GM18508 (cell line): ENCODE data around the gene TCP11.

Experiments used
- ATAC-seq: cut with Tn5 transposase; IDR thresholded peaks from one replicate; pipeline ENCODE4 v1.9.1; 2021; ENCODE audit warnings: moderate number of reproducible peaks; ENCODE audit not compliant: insufficient read depth, unreplicated experiment

Gene TCP11

DNA sequence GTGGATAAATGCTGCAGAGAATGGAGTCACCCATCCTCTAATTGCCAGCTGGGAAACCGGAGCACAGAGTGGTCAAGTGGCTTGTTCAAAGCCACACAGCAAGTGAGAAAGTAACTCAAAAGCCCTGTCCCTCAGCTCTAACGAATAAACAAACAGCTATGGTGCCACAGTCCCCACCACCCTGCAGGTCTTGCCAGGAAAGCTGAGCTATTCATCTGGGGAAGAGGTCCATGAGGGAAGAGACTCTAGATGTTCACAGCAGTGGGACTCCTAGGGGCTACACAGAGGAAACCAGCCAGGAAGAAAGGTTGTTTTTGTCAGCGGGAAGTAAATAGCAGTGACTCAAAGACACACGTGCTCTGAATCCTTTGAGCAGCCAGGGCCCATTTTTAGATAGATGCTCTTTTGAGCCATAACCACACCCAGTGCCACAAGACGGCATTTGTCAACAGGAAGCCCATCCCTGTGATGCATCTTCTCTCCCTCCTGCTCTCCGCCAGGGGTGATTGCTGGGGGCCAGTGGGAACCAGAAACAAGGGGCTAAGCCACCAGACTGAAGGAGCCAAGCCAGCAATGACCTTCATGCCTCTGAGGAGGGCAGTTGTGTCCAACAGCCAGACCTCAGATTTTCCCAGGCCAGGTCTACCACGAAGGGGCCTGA is 32.4 kb upstream of the TCP11 start:
- ATAC-seq: no peak

DNA sequence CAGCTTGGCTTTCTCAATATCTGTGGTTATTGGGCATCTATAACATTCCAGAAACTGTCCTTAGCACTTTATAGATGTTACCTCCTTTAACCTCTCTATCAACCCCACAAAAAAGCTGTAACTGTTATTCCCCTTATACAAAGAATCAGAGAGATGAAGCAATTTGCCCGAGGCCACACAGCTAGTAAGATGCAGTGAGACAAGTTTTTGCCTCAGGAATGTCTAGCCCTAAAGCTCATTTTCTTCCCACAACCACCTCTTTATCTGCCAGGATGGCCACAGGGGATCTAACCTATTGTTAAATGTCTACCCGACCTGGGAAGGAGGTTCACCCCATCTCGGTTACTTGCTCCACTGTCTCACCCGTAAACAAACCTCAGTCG is 31.9 kb upstream of the TCP11 start:
- no peak for ATAC-seq

DNA sequence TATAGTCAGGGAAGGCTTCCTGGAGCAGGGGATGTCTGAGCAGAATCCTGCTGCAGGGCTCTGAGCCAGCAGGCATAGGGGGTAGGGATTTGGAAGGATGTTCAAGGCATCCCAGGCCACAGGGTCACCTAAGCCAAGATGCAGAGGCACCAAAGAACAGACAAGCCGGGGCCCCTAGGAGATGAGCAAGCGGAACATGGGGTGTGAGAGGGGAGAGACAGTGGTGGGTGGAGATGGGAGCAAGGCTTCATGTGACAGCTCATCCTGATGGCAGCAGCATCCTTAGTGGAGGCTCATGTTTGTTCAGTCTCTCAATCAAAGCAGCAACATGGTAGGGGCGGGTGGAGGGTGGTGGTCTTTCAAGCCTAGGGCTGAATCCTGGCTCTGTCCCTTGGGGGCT is 29.8 kb upstream of the TCP11 start:
- ATAC-seq: no peak

DNA sequence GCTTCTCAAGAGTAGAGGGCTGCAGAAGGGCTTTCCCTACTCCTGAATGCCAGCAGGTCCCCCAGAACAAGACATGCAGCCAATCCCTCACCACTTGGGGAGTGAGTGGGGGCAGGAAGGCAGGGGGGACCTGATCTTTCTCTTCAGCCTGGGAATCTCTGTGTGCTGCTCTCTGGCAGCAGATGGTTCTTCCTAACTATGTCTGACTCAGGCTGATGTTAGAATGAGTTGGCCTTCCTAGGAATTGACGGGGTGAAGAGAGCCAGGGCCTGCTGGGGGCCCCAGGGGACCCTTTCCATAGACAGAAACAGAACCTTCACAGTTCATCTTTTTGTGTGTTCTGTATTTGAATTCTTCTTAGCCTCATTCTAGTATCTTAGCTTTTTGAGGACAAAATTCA is 29.0 kb upstream of the TCP11 start:
- no peak for ATAC-seq

DNA sequence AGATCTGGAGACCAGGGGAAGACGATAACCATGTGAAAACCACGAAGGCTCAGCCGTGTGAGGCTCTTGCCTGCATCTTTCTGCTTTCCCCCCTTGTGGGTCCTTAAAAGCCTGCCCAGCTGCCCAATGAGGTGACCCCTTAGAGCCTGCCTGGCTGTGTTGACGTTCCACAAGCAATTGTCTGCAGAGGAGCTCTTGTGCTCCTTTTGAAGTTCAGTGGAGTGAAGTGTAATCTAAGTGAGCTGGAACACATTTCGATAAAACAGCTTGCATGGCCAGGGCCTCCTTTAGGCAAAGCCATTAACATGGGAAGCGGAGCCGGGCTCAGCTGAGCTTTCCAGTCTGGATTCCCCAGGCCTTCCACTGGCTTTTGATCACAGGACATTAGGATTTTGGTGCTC is 27.3 kb upstream of the TCP11 start:
- ATAC-seq: no peak

DNA sequence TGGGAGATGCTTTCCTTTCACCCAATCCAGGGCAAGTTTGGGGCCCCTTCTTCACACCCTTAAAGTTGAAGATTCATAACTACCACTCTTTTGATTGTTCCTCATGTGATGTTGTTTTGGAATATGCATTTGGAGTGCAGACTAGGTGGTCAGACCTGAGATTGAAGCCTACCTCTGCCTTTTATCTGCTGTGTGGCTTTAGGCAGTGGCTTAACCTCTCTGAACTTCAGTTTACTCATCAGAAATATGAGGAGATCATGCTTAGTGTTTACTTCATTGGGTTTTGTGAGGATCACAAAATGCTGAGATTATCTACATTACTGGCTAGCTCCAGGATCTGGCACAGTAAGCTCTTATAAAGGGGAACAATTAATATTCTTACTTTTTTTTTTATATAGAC is 26.4 kb upstream of the TCP11 start:
- ATAC-seq: no peak

DNA sequence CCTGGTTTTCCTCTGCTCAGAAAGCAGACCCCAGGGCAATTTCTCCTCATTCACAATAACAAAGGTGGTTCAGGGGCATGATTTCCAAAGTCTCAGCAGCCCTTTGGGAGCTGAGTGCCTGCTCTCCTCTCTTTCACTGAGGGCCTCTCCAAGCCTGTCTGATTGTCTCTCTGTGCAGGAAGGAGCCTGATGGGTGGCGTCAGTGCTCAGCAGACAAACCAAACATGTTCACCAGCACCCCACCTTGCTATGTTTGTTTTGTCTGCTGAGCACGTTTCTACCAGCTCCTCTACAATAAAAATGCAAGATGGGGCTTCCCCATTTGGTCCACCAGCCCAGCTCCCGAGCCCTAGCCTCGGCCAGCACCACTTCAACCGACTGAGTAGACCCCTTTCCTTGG is 25.4 kb upstream of the TCP11 start:
- ATAC-seq: no peak

DNA sequence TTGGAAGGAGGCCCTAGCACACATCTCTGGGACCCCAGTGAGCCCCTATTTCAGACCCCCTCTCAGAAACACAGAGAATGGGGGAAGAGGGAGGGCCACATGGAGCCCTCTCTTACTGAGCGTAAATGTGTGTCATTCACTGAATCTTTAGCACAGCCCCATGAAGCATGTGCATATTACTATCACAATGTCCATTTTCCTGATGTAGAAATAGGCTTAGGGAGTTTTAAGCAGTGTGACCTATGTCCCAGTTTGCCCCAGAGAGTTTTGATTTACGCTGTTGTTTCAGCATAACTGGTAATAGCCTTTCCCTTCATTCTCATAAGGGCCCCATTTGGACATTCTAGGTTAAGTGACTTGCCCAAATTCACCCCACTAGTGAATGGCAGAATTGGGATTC is 25.0 kb upstream of the TCP11 start:
- ATAC-seq: no peak

DNA sequence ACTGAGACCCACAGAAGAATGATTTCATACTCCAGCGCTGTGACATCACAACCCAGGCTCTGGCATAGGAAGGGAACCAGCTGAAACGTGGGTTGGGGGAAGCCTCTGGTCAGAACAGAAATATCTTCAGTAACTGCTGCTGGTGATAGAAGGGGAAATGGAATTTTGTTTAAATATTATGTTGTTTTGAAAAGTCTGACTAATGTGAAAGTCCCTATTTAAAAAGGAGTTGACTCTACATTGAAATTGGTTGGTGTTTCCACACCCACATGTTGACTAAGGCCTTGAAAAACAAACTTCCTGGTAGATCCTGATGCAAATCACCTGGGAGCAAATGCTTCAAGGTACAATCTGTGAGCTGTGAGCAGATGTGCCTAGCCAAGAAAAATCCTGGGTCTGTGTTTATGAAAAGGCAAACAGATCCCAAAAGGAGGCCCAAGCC is 24.5 kb upstream of the TCP11 start:
- ATAC-seq: no peak

DNA sequence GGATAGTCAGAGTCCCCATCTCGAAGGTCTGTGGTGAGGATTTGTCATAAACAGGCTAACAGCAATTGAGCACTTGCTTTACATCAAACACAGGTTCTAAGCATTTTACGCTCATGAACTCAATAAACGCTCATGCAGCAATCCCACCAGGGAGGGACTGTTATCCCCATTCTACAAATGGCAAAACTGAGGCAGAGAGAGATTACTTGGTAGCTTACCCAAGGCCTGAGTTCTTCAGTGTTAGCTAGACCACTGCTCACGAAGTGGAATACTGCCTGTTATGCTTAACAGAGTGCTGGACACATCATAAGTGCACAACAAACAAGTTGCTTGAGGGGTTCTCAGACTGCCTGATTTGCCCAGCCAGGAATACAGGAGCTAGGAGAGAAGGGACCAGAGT is 23.7 kb upstream of the TCP11 start:
- ATAC-seq: no peak

DNA sequence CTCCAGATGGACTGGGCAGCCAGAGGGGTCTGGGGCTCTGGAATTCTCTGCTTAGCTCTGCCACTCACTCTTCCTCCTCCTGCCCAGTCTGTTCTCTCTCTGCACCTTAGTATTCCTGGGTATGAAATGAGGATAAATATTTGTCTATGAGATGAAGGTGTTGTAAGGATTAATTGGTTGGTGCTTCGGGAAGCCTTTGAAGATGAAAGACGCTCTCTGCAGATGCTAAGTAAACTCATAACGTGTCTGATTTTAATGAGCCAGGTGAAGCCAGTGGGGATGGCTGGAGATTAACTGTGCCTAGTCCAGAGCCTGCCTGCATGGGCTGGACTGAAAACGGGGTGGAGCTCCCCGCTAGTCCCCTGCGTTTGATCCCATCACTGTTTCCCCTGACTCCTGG is 23.1 kb upstream of the TCP11 start:
- ATAC-seq: no peak

DNA sequence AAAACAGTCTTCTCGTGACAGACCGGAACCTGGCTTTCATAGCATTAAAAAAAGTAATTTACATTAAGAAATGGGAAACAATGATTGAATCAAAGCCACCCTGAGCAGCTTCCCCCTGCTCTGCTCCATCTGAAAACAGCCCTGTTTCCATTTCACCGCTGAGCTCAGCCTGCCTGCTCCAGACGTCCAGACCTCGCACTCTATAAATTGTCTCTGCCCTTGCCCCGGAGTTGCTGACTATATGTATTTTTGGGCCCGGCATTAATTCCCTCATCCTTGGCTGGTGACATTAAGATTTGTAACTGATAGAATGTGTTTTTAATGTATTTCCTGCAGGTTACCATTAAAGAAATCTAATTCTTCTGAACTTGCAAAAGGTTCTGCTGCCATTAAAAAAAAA is 22.7 kb upstream of the TCP11 start:
- no peak for ATAC-seq

DNA sequence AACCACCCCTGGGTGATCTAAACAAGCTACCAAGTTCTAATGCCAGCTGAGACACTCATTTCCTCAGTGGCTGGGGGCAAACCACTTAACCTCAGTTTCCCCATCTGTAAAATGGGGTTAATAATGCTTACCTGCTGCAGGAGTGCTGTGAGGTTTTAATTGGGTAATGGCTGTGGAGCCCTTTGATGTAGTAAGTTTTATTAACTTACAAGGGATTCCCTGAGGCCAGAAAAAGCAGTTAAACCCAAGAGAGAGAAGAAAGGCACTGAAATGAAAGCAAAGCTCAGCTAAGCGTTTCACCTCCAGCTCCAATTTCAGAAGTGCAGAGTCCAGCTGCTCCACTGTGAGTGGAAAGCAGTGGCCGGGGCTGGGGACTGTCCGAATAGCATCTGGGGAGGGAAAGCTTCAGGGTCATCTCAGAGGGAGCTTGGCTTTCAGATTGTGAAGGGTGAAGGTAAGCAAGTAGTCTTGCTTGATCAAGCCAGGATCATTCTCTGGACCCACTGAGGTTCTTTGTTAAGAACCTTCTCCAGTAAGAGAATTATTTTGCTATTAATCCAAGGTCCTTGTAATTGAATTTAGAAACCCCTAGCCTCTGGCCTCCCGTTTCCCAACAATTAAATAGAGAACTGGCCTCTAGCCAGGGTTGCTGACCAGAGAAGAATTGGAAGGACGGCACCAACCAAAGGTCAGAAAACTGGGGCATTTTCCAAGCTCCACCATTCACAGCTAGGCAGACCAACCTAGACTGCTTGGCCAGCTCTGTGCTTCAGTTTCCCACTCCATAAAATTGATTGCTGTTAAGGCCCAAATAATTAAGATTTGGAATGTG is 20.9 kb upstream of the TCP11 start:
- ATAC-seq: no peak

DNA sequence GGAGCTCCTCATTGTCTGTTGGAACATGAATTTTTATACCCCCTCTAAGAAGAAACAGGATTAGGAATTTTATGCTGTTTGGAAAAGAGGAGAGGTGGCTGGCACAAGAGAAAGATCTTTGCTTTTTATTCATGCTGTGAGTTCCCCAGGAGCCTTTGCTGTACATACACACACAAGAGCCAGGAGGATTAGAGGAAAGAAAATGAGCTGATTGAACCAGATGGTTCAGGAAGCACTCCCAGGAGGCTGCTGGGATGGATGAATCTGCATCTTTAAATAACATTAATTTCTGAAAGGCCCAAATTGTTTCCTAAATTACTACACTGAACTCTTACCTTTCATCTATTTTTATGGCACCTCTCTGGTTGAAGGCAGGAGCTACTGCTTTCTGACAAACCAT is 20.1 kb upstream of the TCP11 start:
- no peak for ATAC-seq

DNA sequence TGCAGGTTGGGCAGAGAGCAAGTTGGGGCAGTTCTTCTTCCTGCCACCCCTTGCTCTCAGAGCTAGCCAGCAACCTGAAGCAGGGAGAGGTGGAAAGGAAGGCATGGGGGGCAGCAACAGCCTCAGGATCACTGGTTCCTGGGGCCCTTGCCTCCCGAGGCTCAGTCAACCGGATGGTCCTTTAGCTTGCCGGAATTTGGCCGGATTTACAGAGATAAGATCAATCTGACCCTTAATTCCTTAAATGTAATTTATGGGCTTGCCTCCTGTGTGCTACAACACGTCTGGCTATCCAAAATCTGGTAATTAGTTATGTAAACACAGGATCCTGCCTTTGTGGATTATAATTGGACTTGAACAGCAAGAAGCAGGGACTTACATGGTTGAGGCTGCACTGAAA is 19.5 kb upstream of the TCP11 start:
- ATAC-seq: no peak

DNA sequence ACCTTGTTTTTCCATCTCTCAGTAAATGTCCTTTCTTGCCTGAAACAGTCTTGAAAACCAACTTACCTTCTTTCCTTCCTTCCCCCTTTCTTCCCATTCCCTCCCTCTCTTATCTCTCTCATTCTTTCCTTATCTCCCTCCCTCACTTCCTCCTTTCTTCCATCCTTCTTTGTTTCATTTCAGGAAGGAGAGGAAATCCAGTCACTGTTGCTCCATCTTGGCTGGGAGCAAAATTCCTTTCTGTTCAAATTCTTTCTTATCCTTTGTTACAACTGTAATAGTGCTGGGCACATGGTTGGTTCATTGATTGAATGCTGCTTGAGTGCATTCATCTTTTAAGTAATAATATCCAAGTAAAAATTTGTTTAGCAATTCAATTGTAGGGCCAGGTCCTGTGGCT is 17.4 kb upstream of the TCP11 start:
- ATAC-seq: no peak

DNA sequence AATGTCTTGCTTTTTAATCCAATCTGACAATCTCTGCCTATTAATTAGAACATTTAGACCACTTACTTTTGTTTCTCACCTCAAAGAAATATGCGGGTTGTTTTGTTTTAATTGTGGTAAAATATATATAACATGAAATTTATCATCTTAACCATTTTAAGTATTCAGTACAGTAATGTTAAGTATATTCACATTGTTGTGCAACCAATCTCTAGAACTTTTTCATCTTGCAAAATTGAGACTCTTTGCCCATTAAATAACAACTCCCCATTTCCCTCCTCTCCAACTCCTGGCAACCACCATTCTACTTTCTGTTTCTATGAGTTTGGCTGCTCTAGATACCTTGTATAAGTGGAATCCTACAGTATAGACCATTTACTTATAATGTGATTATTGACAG is 13.8 kb upstream of the TCP11 start:
- no peak for ATAC-seq

DNA sequence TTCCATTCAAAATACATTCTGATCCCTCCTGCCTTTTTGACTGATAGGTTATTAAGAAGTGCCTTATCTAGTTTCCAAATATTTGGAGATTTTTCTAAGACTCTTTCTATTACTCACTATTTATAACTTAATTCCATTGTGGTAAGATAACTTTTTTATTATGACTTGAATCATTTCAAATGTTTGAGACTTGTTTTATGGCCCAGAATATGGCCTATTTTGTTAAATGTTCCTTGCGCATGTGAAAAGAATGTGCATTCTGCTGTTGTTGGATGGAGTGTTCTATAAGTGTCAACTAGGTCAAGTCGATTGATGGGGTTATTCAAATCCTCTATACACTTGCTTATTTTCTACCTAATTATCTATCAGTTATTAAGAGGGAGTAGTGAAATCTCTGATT is 13.1 kb upstream of the TCP11 start:
- no peak for ATAC-seq

DNA sequence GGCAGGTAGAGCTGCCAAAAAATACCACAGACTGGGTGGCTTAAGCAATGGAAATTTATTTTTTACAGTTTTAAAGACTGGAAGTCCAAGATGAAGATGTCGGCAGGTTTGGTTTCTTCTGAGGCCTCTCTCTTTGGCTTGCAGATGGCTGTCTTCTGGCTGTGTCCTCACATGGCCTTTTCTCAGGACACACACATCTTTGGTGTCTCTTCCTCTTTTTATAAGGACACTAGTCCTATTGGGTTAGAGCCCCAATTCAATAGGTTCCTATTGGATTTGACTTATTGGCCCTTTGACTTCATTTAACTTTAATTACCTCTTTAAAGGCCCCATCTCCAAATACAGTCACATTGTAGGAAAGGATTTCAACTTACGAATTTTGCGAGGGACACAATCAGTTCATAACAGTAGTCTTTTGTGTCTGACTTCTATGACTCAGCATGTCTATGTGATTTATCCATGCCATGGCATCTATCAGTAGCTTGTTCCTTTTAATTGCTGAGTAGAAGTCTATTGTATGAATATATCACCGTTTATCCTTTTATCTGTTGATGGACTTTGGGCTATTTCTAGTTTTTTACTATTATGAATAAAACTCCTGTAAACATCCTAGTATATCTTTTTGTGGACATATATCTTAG is 11.0 kb upstream of the TCP11 start:
- ATAC-seq: no peak

DNA sequence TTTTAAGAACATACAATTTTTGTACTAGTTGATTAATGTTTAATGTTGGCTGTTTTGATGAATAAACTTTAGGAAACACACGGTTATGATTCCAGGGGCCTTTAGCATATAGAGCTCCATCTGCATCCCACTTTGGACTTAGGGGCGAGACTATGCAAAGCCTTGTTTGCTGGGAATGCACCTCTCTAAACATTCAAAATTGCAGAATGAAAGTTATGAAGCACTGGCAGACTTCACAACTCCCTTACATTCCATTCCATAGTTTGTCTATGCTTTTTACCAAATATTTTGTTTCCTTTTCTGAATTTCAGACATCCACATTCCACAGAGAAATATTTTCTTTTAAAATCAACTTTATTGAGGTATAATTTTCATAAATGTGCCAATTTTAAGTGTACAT is 10.3 kb upstream of the TCP11 start:
- no peak for ATAC-seq

DNA sequence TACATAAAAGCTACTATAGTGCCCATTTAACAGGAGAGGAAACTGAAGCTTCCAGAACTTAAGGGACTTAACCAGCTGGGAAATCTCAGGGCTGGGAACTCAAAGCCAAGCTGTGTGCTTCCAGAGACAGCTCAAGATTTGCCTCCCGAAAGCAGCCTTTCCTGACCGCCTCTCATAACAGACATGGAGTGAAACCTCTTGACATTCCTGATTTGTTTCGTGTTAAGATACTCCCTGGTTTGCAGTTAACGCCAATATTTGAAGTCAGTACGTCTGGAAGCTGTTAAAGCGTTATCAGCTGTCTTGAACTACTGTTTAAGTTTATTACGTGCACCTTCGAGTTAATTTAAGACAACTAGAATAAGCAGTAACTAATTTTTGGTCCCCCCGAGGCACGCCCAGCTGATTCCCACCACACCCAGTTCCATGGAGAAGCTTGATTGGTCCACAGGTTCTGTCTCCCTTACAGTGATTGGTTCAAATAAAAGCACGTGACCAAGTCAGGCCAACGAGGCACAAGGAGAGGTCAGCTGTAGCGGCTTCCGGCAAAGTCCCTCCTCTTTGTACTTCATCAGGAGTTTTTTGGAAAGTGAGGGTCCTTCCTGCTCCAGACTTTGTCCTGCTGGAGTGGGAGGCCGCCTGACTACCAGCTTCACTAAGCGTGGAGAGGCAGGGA is 8.9 kb upstream of the TCP11 start:
- ATAC-seq: no peak
